ENCODE results near the gene AFF4. TPM values are rescaled to one million over a fixed set of nuclear protein-coding genes. Genes with fewer than 3 reads are reported as not detected.

Gene AFF4
- total RNA-seq, 1 donor: 83.2 TPM

- Histone ChIP-seq H3K4me2 (ENCODE audit: insufficient read depth, low read length) (no peak overlapping the region), H3K79me2 (ENCODE audit: insufficient read depth, low read length) (peaks cover 14% of the 10 kb centered on the region), H4K20me1 (ENCODE audit: insufficient read depth, low read length) (peaks cover 4% of the 10 kb centered on the region), H3K27me3 (ENCODE audit: insufficient read depth, low read length) (no peaks in the 10 kb centered on the region), H3K9me3 (ENCODE audit: low read depth, low read length) (no peaks in the 10 kb centered on the region), H3K4me3 (ENCODE audit: insufficient read depth, low read length) (no peak overlapping the region), H3K27ac (ENCODE audit: low read depth, low read length) (no peak overlapping the region), H3K4me1 (ENCODE audit: insufficient read depth, low read length) (no peaks in the 10 kb centered on the region), H2AFZ (ENCODE audit: low read length) (no peak overlapping the region), H3K36me3 (ENCODE audit: insufficient read depth, low read length) (peaks cover 76% of the 10 kb centered on the region)
- TF ChIP-seq CTCF (IDR thresholded peaks at IDR 0.05; ENCODE audit: extremely low read depth, low read depth, low read length): no peak
- DNase-seq (ENCODE audit: insufficient read length, low spot score, missing footprints): no peak
Observed at GRCh38 chr5:132887283-132887682, 76.2 kb downstream of the AFF4 start.

GRCh38 chr5:132886064-132886823 lies 77.2 kb downstream of the AFF4 start:
- no peak overlapping the region for H3K27ac ChIP-seq (ENCODE audit: low read depth, low read length)
- TF ChIP-seq CTCF (IDR thresholded peaks at IDR 0.05; ENCODE audit: extremely low read depth, low read depth, low read length): no peak
- no peak overlapping the region for H2AFZ ChIP-seq (ENCODE audit: low read length)
- no peaks in the 10 kb centered on the region for H3K4me1 ChIP-seq (ENCODE audit: insufficient read depth, low read length)
- DNase-seq (ENCODE audit: insufficient read length, low spot score, missing footprints): no peak
- H4K20me1 ChIP-seq (ENCODE audit: insufficient read depth, low read length): peaks cover 6% of the 10 kb centered on the region
- peaks cover 76% of the 10 kb centered on the region for H3K36me3 ChIP-seq (ENCODE audit: insufficient read depth, low read length)
- H3K27me3 ChIP-seq (ENCODE audit: insufficient read depth, low read length): no peaks in the 10 kb centered on the region
- no peaks in the 10 kb centered on the region for H3K9me3 ChIP-seq (ENCODE audit: low read depth, low read length)
- H3K79me2 ChIP-seq (ENCODE audit: insufficient read depth, low read length): peaks cover 10% of the 10 kb centered on the region
- H3K4me2 ChIP-seq (ENCODE audit: insufficient read depth, low read length): no peak overlapping the region
- no peak overlapping the region for H3K4me3 ChIP-seq (ENCODE audit: insufficient read depth, low read length)

GRCh38 chr5:132884548-132884947 lies 78.9 kb downstream of the AFF4 start:
- no peak overlapping the region for H2AFZ ChIP-seq (ENCODE audit: low read length)
- peaks cover 6% of the 10 kb centered on the region for H4K20me1 ChIP-seq (ENCODE audit: insufficient read depth, low read length)
- peaks cover 83% of the 10 kb centered on the region for H3K36me3 ChIP-seq (ENCODE audit: insufficient read depth, low read length)
- no peak overlapping the region for H3K4me2 ChIP-seq (ENCODE audit: insufficient read depth, low read length)
- H3K4me3 ChIP-seq (ENCODE audit: insufficient read depth, low read length): no peak overlapping the region
- H3K9me3 ChIP-seq (ENCODE audit: low read depth, low read length): no peaks in the 10 kb centered on the region
- H3K79me2 ChIP-seq (ENCODE audit: insufficient read depth, low read length): peaks cover 8% of the 10 kb centered on the region
- no peak for DNase-seq (ENCODE audit: insufficient read length, low spot score, missing footprints)
- no peaks in the 10 kb centered on the region for H3K27me3 ChIP-seq (ENCODE audit: insufficient read depth, low read length)
- H3K27ac ChIP-seq (ENCODE audit: low read depth, low read length): no peak overlapping the region
- TF ChIP-seq CTCF (IDR thresholded peaks at IDR 0.05; ENCODE audit: extremely low read depth, low read depth, low read length): no peak
- no peaks in the 10 kb centered on the region for H3K4me1 ChIP-seq (ENCODE audit: insufficient read depth, low read length)

GRCh38 chr5:132883261-132883834 lies 80.1 kb downstream of the AFF4 start:
- H2AFZ ChIP-seq (ENCODE audit: low read length): no peak overlapping the region
- H3K27ac ChIP-seq (ENCODE audit: low read depth, low read length): no peak overlapping the region
- no peak overlapping the region for H3K4me2 ChIP-seq (ENCODE audit: insufficient read depth, low read length)
- H3K9me3 ChIP-seq (ENCODE audit: low read depth, low read length): no peaks in the 10 kb centered on the region
- DNase-seq (ENCODE audit: insufficient read length, low spot score, missing footprints): no peak
- peak; percentile 75 for TF ChIP-seq CTCF (IDR thresholded peaks at IDR 0.05; ENCODE audit: extremely low read depth, low read depth, low read length)
- H3K36me3 ChIP-seq (ENCODE audit: insufficient read depth, low read length): peaks cover 80% of the 10 kb centered on the region
- H3K4me1 ChIP-seq (ENCODE audit: insufficient read depth, low read length): peaks cover under 1% of the 10 kb centered on the region
- no peak overlapping the region for H3K4me3 ChIP-seq (ENCODE audit: insufficient read depth, low read length)
- H3K79me2 ChIP-seq (ENCODE audit: insufficient read depth, low read length): peaks cover 10% of the 10 kb centered on the region
- peaks cover 10% of the 10 kb centered on the region for H4K20me1 ChIP-seq (ENCODE audit: insufficient read depth, low read length)
- H3K27me3 ChIP-seq (ENCODE audit: insufficient read depth, low read length): no peaks in the 10 kb centered on the region

Data from osteoblast (primary cell).